ENCODE data around the gene PCDHA1. TPM values are rescaled to one million over a fixed set of nuclear protein-coding genes. Genes with fewer than 3 reads are reported as not detected.

The PCDHA1 gene
- total RNA-seq, 3 donors from 2014 or later = 0.32 TPM; not detected in 2

GRCh38 chr5:140965905-140966292, 180.0 kb downstream of the PCDHA1 start:
- intact Hi-C loops (cut with DNase I, micrococcal nuclease) = no loop called here
- Histone ChIP-seq H3K4me3 (no peak overlapping the region), H3K9me3 (no peaks in the 10 kb centered on the region), H3K36me3 (ENCODE audit: low read depth) (no peaks in the 10 kb centered on the region), H3K4me1 (ENCODE audit: low read depth) (no peaks in the 10 kb centered on the region)
- TF ChIP-seq CTCF (IDR thresholded peaks at IDR 0.05) = no peak
- ATAC-seq (no peak), DNase-seq (no peak)

GRCh38 chr5:140966293-140967225, 180.6 kb downstream of the PCDHA1 start, which contains the start of gene PCDHAC2:
PCDHAC2 (plus strand) TSS chr5:140966476; CDS start chr5:140966767, 291 bp downstream.
- TF ChIP-seq CTCF (IDR thresholded peaks at IDR 0.05) = no peak
- ATAC-seq = peak; percentile 56
- no peaks in the 10 kb centered on the region for H3K9me3 ChIP-seq
- H3K36me3 ChIP-seq (ENCODE audit: low read depth) = no peaks in the 10 kb centered on the region
- no peak within 1 kb of the TSS for H3K4me3 ChIP-seq
- peak in 2 of 3 donors; percentile 24 to 48 for DNase-seq
- no peaks in the 10 kb centered on the region for H3K4me1 ChIP-seq (ENCODE audit: low read depth)
- intact Hi-C loops (cut with DNase I, micrococcal nuclease) = no loop called here

GRCh38 chr5:140967226-140967893, 181.4 kb downstream of the PCDHA1 start:
- no peaks in the 10 kb centered on the region for H3K4me1 ChIP-seq (ENCODE audit: low read depth)
- H3K4me3 ChIP-seq = no peak overlapping the region
- intact Hi-C loops (cut with DNase I, micrococcal nuclease) = no loop called here
- TF ChIP-seq CTCF (IDR thresholded peaks at IDR 0.05) = no peak
- H3K36me3 ChIP-seq (ENCODE audit: low read depth) = no peaks in the 10 kb centered on the region
- no peak for DNase-seq
- H3K9me3 ChIP-seq = no peaks in the 10 kb centered on the region
- no peak for ATAC-seq

GRCh38 chr5:140969880-140970279, 183.9 kb downstream of the PCDHA1 start:
- DNase-seq (no peak), ATAC-seq (no peak)
- no peak for TF ChIP-seq CTCF (IDR thresholded peaks at IDR 0.05)
- Histone ChIP-seq H3K4me1 (ENCODE audit: low read depth) (no peaks in the 10 kb centered on the region), H3K36me3 (ENCODE audit: low read depth) (no peaks in the 10 kb centered on the region), H3K4me3 (no peak overlapping the region), H3K9me3 (no peaks in the 10 kb centered on the region)
- intact Hi-C loops (cut with DNase I, micrococcal nuclease) = no loop called here

- H3K36me3 ChIP-seq (ENCODE audit: low read depth) = no peaks in the 10 kb centered on the region
- no peak for TF ChIP-seq CTCF (IDR thresholded peaks at IDR 0.05)
- intact Hi-C loops (cut with DNase I, micrococcal nuclease) = no loop called here
- H3K9me3 ChIP-seq = no peaks in the 10 kb centered on the region
- H3K4me1 ChIP-seq (ENCODE audit: low read depth) = no peaks in the 10 kb centered on the region
- ATAC-seq = no peak
- no peak for DNase-seq
- H3K4me3 ChIP-seq = no peak overlapping the region
These were observed 187.6 kb downstream of the PCDHA1 start for GRCh38 chr5:140973550-140973949.
